Activated CD8-positive, alpha-beta memory T cell treated with anti-CD3 and anti-CD28 coated beads for 36 hours (primary cell): ENCODE measurements around the gene SHROOM3. TPM values are rescaled to one million over a fixed set of nuclear protein-coding genes. Genes with fewer than 3 reads are reported as not detected.

Source experiments
- CTCF ChIA-PET: fragments of 350-600 bp; sonication (Branson Sonifier 250); formaldehyde crosslinking; loops from one replicate; lab custom pipeline; 2021; ENCODE audit warnings: antibody characterized with exemption; lab: Charles Lee
- POLR2A ChIA-PET: fragments of 350-600 bp; sonication (Branson Sonifier 250); formaldehyde crosslinking; loops from one replicate; lab custom pipeline; 2021; ENCODE audit warnings: antibody characterized with exemption; lab: Charles Lee
- total RNA-seq, 2 experiments: library from RNA; stranded (reverse); gene quantifications; one replicate each; pipeline ENCODE4 v1.2.3, GENCODE V29; 2021

SHROOM3 gene
- total RNA-seq, 2 experiments from 2014 or later, result not detected

- POLR2A ChIA-PET, result no interaction called here
- CTCF ChIA-PET, result no interaction called here
These were observed 193.2 kb downstream of the SHROOM3 start for GRCh38 chr4:76628251-76628650.

DNA sequence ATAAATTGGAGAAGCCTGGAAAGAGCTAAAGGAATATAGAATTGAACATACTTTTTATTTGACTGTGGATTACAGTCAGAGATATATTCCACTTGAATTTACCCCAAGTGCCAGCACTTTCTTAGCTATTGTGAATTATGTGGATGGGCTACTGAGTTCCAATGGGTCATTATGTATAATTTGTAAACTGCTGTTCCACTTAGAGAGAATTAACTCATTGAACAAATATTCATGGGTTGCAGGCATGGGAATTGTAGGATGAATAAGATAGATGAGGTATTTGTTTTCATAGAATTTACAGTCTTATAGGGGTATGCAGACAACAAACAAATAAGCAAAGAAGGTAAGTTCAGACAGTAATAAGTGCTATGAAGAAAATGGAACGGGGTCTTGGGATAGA, 195.7 kb downstream of the SHROOM3 start:
- CTCF ChIA-PET, result no interaction called here
- POLR2A ChIA-PET, result interaction anchor here (0.6 kb wide), 1 partner anchor 344 kb away, joined by 5 read pairs; no protein-coding TSS in a partner anchor

DNA sequence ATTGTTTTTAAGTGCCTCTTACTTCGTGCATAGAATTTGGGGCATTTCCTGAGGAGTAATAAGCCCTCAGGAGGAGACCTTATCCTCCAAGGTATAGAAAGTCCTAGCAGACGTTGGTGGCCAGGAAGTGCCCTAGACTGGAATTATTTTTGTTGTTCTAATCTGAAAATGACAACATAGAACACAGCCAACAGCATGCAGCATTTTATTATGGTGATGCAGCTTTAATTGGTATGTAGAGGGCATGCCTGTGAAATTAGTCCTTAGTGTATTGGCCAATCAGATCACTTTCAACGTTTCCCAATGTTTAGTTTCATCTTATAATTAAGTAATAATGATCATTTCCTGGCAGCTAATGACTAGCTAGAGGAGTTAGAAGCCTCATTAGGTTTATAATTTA, 199.2 kb downstream of the SHROOM3 start:
- ChIA-PET POLR2A (interaction anchor here (0.7 kb wide), 1 partner anchor 25 kb away, joined by 7 read pairs; no protein-coding TSS in a partner anchor), CTCF (interaction anchor here (0.7 kb wide), 1 partner anchor 97 kb away, joined by 4 read pairs; no protein-coding TSS in a partner anchor)

- ChIA-PET CTCF (no interaction called here), POLR2A (no interaction called here)
These were observed 202.8 kb downstream of the SHROOM3 start for GRCh38 chr4:76637712-76638361.

GRCh38 chr4:76639288-76639687, 204.3 kb downstream of the SHROOM3 start:
- CTCF ChIA-PET, result no interaction called here
- POLR2A ChIA-PET, result no interaction called here

- ChIA-PET POLR2A (no interaction called here), CTCF (no interaction called here)
These were observed 205.4 kb downstream of the SHROOM3 start for GRCh38 chr4:76640353-76640910.

DNA sequence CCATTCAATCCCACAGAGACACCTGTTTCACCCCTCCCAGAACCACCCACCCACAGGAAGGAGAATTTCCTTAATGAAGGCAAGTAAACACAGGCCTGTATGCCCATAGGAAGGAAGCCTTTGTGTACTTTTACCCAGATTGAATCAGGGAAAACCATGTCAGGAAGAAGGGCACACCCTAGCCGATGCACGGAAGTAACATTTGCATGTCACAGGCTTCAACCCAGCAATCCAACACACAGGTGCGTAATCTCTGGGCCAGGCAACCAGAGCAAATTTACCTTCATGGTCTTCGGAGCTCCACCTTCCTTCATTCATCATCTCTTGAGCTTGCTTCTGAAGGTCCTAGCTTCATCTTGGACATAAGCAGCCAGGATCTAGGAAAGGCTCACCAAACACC, 206.3 kb downstream of the SHROOM3 start:
- ChIA-PET CTCF (no interaction called here), POLR2A (no interaction called here)

- ChIA-PET POLR2A (no interaction called here), CTCF (no interaction called here)
These were observed 206.7 kb downstream of the SHROOM3 start for GRCh38 chr4:76641758-76642157.

GRCh38 chr4:76644831-76645485, 209.9 kb downstream of the SHROOM3 start:
- POLR2A ChIA-PET, result no interaction called here
- CTCF ChIA-PET, result no interaction called here

DNA sequence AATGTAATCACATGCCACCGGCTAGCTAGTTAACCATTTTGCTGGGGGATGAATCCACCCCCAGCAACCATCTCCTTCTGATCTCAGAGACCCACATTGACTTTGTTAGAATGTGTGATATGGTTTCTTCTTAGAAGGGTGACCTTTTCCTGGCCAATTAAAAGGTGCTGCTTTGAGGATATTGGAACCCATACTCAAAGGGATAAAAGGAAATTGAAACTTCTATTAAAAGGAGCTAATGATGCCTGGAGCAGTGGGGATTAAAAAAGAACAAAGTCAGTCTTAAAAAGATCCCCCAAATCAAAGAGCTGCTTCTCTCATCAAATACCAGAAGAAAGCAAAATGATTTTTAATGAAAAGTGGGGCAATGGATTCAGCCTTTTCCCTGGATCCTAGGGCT, 214.1 kb downstream of the SHROOM3 start:
- ChIA-PET CTCF (no interaction called here), POLR2A (no interaction called here)

GRCh38 chr4:76651616-76652015, 216.6 kb downstream of the SHROOM3 start:
- CTCF ChIA-PET, result interaction anchor here (0.6 kb wide), 1 partner anchor 96 kb away, joined by 3 read pairs; no protein-coding TSS in a partner anchor
- POLR2A ChIA-PET, result no interaction called here

DNA sequence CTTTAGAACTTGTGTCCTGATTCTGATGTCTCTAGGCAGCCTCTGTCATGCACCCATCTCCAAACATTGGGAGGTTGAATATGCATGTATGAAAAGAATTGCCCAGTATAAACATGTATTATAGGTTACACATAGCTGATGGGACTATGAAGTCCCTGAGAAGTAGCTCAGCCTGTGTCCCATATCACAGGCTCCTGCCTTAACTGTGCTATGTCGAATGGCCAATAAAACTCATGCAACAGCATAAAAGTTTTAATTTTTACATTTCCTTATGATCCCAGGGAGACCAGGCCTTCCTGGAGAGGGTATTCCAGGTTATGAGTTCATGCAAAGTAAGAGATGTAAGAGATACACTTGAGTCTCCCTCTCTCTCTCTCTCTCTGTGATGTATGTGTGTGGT, 217.4 kb downstream of the SHROOM3 start:
- ChIA-PET POLR2A (no interaction called here), CTCF (no interaction called here)

DNA sequence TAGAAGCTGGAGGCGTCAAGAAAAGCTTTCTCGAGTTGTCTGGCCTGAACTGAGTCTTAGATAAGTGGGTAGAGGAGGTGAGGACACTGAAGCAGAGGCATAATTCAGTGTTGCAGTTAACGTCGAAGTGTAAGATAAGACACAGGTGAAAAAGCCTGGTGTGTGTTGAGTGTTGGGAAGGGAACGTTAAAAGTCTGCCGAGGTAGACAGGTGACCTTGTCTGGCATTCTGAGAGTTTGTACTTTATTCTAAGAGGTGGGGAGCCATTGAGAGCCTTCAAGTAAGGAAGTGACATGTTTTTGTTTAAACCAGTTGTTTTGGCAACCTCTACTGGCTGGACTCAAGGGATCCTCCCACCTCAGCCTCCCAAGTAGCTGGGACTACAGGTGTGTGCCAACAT, 219.1 kb downstream of the SHROOM3 start:
- CTCF ChIA-PET, result no interaction called here

DNA sequence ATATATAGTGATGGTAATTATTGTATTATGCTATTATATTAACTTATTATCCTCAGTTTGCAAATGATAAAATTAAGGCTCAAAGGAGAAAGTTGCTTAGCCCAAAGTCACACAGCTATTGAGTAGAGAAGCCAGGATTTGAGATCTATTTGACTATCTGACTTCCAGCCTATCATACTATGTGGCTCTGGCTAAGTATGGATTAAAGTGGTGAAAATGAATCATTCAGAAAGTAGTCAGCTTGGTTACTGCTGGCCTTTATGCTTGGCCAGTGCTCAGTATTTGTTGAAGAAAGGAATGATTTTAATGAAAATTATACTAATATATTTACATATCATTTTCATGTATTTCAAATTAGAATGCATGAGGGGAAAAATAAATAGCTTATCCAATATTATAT, 219.8 kb downstream of the SHROOM3 start:
- CTCF ChIA-PET, result no interaction called here
- POLR2A ChIA-PET, result no interaction called here

More for the DNA sequence above, 219.1 kb downstream of the SHROOM3 start:
- POLR2A ChIA-PET, result no interaction called here

- CTCF ChIA-PET, result no interaction called here
- POLR2A ChIA-PET, result no interaction called here
These were observed 220.8 kb downstream of the SHROOM3 start for GRCh38 chr4:76655566-76656479.

DNA sequence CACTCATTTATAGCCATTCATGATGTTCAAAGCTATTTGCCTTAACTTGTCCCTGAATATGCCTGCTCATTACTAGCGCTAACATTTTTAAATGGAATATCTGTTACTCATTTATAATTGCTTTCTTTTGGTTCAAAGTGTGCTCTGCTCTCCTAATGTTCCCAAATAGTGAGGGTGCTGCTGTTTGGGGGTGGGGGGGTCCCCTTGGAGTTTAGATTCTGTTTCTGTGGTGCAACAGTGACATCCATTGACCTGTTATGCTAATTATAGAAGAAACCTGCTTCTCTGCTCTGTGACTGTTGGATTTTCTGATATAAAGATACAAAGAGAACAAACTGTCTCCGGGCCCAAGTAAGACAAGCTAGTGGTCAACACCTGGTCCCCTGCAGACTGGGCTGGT, 222.4 kb downstream of the SHROOM3 start:
- POLR2A ChIA-PET, result no interaction called here
- CTCF ChIA-PET, result no interaction called here

DNA sequence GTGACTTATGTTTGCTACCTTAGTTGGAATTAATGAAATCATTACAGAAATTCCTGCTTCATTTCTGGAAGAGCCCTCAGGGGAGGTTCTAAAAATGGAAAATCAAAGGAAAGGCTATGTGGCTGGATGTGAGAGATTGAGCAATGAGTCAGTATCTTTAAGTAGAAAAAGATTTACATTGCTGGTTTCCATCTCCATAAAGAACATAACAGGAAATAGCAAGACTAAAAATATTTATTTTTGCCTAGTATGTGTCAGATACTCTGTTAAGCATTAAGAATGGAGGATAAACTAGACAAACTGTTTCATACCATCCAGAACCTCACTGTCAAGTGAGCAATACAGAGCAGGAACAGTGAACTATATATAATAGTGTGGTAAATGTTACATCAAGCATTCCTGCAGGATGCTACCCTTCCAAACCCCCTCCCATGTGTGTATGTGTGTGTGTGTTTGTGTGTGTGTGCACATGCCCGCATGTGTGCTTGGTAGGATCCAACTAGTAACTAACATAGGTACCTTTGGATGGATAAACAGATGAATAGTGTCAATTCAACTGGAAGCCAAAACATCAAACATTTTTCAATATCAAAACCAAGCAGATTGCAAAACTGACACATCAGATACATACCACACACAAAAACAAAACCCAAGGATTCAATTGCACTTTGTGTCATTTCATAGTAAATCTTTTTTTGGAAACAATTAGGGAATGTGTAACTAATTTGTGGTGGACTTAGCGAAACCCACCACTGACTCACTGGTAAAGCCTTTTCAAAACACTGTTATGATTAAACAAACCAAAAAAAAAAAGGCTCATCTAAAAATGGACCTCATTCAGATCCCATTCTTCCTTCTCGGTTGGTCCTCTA, 223.4 kb downstream of the SHROOM3 start:
- ChIA-PET POLR2A (no interaction called here), CTCF (interaction anchor here (0.7 kb wide), 1 partner anchor 480 kb away, joined by 3 read pairs; no protein-coding TSS in a partner anchor)

DNA sequence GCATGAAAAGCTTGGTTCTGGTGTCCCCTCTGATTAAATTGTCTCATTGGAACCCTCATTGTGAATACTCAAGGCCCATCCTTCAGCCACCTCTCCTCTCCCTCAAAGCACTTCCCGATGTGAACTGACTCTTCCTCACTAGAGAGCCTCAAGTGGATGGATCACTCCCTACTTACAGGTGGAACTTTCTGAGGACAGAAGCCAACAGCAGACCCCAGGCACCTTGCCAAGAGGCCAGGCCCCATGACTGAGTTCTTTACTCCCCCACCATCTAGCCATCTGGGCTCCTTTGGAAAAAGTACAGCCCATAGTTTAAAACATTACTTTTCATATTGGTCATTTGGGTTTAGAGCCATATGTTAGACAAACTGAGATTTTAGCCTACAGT, 224.1 kb downstream of the SHROOM3 start:
- ChIA-PET CTCF (interaction anchor here (0.7 kb wide), 1 partner anchor 481 kb away, joined by 3 read pairs; no protein-coding TSS in a partner anchor), POLR2A (no interaction called here)

DNA sequence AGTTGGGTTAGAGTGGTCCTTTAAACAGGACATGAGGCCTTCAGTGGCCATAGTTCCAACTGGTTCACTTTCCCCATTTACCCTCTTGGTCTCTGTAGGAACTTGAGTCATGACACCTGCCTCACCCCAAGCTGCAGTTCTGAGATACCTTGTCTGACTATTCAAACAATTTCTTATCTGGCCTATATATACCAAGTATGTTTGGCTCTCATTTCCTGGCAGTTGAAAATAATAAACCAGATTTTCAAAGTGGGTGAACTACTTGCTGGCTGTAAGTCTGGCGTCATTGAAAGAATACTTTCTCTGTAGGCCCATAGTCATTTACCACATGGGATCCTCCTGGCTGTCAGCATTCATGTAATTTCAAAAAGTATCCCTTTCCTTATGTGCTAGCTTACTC, 228.8 kb downstream of the SHROOM3 start:
- ChIA-PET POLR2A (no interaction called here), CTCF (no interaction called here)
